Measurements from ENCODE around the gene C5orf15.
"Not testable (repeated sequence)": the region's sequence is repeated elsewhere in the genome, so short reads cannot be mapped to it uniquely, and the experiment has no call there.

GRCh38 chr5:133956196-133956595, 12.2 kb downstream of the C5orf15 start:
- not testable (repeated sequence) for TF ChIP-seq POLR2AphosphoS5 (IDR thresholded peaks at IDR 0.05; ENCODE audit: low read depth); CREB1 (CRISPR knock-in tag; IDR thresholded peaks at IDR 0.05; ENCODE audit: low read depth); EZH2phosphoT487 (IDR thresholded peaks at IDR 0.05; ENCODE audit: unreplicated experiment); EZH2 (IDR thresholded peaks at IDR 0.05; ENCODE audit: low read depth, unreplicated experiment); JUNB (IDR thresholded peaks at IDR 0.05; ENCODE audit: unreplicated experiment); ZNF114 (CRISPR knock-in tag; IDR thresholded peaks at IDR 0.05); STAT1 (IDR thresholded peaks at IDR 0.05; ENCODE audit: unreplicated experiment); ZNF462 (CRISPR knock-in tag; IDR thresholded peaks at IDR 0.05); ZNF331 (CRISPR knock-in tag; IDR thresholded peaks at IDR 0.05; ENCODE audit: low read depth); NANOG (IDR thresholded peaks at IDR 0.05; ENCODE audit: borderline replicate concordance)
- TF ChIP-seq, protein P1, sequence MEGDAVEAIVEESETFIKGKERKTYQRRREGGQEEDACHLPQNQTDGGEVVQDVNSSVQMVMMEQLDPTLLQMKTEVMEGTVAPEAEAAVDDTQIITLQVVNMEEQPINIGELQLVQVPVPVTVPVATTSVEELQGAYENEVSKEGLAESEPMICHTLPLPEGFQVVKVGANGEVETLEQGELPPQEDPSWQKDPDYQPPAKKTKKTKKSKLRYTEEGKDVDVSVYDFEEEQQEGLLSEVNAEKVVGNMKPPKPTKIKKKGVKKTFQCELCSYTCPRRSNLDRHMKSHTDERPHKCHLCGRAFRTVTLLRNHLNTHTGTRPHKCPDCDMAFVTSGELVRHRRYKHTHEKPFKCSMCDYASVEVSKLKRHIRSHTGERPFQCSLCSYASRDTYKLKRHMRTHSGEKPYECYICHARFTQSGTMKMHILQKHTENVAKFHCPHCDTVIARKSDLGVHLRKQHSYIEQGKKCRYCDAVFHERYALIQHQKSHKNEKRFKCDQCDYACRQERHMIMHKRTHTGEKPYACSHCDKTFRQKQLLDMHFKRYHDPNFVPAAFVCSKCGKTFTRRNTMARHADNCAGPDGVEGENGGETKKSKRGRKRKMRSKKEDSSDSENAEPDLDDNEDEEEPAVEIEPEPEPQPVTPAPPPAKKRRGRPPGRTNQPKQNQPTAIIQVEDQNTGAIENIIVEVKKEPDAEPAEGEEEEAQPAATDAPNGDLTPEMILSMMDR (conservative IDR thresholded peaks at IDR 0.05; ENCODE audit: low read depth in 2 of 2), result not testable (repeated sequence)
- TF ChIP-seq, protein P2, sequence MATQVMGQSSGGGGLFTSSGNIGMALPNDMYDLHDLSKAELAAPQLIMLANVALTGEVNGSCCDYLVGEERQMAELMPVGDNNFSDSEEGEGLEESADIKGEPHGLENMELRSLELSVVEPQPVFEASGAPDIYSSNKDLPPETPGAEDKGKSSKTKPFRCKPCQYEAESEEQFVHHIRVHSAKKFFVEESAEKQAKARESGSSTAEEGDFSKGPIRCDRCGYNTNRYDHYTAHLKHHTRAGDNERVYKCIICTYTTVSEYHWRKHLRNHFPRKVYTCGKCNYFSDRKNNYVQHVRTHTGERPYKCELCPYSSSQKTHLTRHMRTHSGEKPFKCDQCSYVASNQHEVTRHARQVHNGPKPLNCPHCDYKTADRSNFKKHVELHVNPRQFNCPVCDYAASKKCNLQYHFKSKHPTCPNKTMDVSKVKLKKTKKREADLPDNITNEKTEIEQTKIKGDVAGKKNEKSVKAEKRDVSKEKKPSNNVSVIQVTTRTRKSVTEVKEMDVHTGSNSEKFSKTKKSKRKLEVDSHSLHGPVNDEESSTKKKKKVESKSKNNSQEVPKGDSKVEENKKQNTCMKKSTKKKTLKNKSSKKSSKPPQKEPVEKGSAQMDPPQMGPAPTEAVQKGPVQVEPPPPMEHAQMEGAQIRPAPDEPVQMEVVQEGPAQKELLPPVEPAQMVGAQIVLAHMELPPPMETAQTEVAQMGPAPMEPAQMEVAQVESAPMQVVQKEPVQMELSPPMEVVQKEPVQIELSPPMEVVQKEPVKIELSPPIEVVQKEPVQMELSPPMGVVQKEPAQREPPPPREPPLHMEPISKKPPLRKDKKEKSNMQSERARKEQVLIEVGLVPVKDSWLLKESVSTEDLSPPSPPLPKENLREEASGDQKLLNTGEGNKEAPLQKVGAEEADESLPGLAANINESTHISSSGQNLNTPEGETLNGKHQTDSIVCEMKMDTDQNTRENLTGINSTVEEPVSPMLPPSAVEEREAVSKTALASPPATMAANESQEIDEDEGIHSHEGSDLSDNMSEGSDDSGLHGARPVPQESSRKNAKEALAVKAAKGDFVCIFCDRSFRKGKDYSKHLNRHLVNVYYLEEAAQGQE (IDR thresholded peaks at IDR 0.05; ENCODE audit: unreplicated experiment), result not testable (repeated sequence)
- TF ChIP-seq, protein P3, sequence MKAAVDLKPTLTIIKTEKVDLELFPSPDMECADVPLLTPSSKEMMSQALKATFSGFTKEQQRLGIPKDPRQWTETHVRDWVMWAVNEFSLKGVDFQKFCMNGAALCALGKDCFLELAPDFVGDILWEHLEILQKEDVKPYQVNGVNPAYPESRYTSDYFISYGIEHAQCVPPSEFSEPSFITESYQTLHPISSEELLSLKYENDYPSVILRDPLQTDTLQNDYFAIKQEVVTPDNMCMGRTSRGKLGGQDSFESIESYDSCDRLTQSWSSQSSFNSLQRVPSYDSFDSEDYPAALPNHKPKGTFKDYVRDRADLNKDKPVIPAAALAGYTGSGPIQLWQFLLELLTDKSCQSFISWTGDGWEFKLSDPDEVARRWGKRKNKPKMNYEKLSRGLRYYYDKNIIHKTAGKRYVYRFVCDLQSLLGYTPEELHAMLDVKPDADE (IDR thresholded peaks at IDR 0.05), result not testable (repeated sequence)
